GM21737 (cell line): ENCODE data around the gene SLC22A7.
"Not testable (repeated sequence)": the region's sequence is repeated elsewhere in the genome, so short reads cannot be mapped to it uniquely, and the experiment has no call there.

Source experiments
- ATAC-seq: cut with Tn5 transposase; IDR thresholded peaks from one replicate; pipeline ENCODE4 v1.9.1; 2021; ENCODE audit warnings: mild to moderate bottlenecking, moderate library complexity; ENCODE audit not compliant: unreplicated experiment

SLC22A7 gene

DNA sequence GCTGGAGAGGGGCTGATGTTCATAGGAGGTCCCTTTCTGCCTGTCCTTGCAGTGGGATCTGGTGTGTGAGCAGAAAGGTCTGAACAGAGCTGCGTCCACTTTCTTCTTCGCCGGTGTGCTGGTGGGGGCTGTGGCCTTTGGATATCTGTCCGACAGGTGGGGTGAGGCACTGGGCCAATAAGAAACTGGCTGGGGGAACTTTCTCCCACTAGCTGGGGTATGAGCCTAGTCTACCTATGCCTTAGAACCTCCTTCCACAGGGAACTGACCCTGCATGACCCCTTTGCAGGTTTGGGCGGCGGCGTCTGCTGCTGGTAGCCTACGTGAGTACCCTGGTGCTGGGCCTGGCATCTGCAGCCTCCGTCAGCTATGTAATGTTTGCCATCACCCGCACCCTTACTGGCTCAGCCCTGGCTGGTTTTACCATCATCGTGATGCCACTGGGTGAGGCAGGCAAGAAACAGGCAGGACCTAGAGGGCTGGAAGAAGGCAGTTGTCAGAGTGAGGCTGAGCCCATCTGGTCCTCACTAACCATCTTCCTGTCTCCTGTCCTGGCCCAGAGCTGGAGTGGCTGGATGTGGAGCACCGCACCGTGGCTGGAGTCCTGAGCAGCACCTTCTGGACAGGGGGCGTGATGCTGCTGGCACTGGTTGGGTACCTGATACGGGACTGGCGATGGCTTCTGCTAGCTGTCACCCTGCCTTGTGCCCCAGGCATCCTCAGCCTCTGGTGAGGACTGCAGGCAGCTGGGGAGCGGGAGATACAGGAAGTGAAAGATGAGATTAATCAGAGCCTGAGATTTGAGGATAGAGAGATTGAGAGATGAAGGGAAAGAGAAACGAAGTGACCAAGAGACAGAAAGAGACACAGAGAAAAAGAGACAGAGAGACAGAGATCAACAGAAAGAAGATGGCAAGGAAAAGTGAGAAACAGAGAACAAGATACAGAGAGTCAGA lies 1.6 kb downstream of the SLC22A7 start:
- no peak for ATAC-seq

DNA sequence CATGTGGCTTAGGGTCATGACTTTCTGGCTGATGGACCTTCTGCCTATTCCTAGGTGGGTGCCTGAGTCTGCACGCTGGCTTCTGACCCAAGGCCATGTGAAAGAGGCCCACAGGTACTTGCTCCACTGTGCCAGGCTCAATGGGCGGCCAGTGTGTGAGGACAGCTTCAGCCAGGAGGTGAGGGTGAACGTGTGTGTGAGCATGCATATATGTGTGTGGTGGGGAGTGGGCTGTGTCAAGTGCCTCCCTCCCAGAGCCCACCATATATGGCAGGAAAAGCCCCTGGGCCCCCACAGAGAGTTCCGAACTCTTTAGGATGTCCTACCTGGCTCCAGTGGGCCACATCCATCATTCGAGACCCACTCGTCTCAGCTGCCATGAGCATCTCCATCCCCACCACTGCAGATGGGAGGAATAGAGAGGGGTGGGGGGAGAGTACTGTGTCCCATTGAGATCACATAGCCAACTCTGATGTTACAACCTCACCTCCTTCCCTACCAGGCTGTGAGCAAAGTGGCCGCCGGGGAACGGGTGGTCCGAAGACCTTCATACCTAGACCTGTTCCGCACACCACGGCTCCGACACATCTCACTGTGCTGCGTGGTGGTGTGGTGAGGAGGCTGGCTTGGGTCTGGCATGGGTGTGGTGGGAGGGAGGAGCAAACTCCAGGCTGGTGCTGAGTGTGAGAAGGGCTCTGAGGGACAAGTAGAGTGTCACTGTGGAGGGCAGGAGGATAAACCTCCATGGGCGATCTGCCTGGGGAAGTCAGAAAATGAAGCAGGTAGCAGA lies 3.2 kb downstream of the SLC22A7 start:
- no peak for ATAC-seq

GRCh38 chr6:43302126-43302525 lies 4.1 kb downstream of the SLC22A7 start:
- no peak for ATAC-seq

DNA sequence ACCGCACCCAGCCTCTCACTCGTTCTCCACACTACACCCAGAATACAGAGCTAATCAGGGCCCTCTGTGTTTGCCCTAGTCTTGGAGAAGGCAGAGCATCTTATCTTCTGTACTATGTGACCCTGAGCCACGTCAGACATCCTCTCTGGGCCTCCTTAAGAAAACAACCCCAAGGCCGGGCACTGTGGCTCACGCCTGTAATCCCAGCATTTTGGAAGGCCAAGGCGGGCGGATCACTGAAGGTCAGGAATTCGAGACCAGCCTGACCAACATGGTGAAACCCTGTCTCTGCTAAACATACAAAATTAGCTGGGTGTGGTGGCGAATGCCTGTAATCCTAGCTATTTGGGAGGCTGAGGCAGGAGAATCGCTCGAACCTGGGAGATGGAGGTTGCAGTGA lies 4.9 kb downstream of the SLC22A7 start:
- not testable (repeated sequence) for ATAC-seq

DNA sequence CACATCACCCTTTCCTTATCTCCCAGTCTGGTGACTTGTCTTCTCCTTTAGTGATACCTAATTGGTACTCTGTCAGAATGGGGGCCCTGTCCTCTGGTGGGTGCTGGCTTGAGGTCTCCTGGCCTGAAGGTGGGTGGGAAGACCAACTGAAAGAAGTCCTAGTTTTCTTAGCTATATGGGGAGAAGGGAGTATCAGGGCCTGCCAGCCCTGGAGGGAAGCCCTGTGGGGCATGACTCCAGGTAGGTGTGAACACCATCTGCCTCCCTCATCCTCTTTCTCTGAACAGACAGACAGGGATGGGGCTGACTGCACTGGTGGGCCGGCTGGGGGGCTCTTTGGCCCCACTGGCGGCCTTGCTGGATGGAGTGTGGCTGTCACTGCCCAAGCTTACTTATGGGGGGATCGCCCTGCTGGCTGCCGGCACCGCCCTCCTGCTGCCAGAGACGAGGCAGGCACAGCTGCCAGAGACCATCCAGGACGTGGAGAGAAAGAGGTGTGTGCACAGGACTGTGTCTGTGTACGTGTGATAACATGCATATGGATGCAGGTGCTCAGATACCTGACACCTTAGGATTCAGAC lies 5.8 kb downstream of the SLC22A7 start:
- ATAC-seq: no peak

GRCh38 chr6:43304361-43304760 lies 6.3 kb downstream of the SLC22A7 start:
- ATAC-seq: no peak

DNA sequence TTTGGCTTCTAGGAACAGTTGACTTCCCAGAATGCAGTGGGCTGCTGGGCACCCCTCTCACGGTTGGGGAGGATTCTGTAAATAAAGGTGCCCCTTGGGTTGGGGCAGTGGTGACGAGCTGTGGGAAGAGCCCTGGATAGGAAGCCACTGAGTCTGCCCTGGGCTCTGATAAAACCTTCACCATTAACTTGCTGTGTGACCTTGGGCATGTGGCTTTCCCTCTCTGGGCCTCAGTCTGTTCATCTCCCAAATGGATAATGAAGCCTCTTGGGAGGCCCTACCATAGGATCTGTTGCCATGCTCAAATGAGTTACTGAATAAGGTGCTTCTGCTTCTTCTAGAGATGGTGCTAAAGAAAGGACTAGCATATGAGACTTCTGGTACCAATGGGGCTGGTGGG lies 6.8 kb downstream of the SLC22A7 start:
- no peak for ATAC-seq

DNA sequence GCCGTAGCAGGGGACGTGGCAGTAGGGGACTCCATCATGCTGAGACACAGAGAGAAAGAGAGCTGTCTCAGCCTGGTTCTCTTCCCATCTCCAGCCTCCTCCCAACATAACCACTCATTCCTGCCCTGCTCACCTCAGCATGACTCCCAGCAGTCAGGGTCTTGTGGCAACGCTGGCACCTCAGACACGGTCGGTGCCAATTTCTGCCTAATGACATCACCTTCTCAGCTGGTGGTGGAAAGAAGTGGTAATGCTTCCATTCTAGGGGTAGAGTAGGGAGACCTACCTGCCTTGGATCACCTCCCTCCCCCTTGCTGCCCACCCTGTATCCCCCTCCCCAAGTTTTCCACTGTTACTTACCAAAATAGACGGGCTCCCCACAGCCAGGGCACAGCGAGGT lies 8.0 kb downstream of the SLC22A7 start:
- ATAC-seq: no peak

GRCh38 chr6:43307451-43308100 lies 9.5 kb downstream of the SLC22A7 start:
- ATAC-seq: no peak

GRCh38 chr6:43308101-43308989 lies 10.3 kb downstream of the SLC22A7 start, which contains the start of gene CRIP3:
Gene CRIP3 (minus strand): TSS chr6:43308826. CDS start chr6:43308792, 34 bp downstream.
- ATAC-seq: no peak

- no peak for ATAC-seq
Observed at GRCh38 chr6:43308990-43309477, 11.0 kb downstream of the SLC22A7 start.

GRCh38 chr6:43310134-43310533 lies 12.1 kb downstream of the SLC22A7 start:
- ATAC-seq: no peak

DNA sequence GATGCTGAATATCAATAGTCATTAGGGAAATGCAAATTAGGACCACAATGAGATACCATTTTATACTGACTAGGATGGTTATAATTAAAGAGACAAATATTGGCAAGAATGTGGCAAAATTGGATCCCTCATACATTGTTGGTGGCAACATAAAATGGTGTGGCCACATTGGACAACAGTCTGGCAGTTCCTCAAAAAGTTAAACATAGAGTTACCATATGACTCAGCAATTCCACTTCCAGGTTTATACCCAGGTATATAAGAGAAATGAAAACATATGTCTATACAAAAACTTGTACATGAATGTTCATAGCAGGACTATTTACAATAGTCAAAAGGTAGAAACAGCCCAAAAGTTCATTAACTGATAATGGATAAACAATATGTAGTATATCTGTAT lies 12.6 kb downstream of the SLC22A7 start:
- ATAC-seq: no peak

- no peak for ATAC-seq
Observed at GRCh38 chr6:43311666-43312065, 13.6 kb downstream of the SLC22A7 start.

GRCh38 chr6:43313813-43314212 lies 15.8 kb downstream of the SLC22A7 start:
- no peak for ATAC-seq

GRCh38 chr6:43318011-43318410 lies 20.0 kb downstream of the SLC22A7 start:
- ATAC-seq: no peak

DNA sequence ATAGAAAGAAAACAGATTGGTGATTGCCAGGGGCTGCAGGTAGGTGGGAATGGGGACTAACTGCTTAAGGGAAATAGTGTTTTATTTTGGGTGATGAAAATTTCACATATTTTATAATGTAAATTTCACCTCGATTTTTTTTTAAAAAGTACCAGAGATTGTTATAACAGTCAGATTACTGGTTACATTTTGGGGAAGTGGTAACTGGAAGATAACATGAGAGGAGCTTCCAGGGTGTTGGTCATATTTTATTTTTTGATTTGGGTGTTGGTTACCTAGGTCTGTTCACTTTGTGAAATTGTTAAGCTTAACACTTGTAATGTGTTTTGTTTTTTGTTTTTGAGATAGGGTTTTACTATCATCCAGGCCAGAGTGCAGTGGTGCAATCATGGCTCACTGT lies 27.8 kb downstream of the SLC22A7 start:
- ATAC-seq: no peak

DNA sequence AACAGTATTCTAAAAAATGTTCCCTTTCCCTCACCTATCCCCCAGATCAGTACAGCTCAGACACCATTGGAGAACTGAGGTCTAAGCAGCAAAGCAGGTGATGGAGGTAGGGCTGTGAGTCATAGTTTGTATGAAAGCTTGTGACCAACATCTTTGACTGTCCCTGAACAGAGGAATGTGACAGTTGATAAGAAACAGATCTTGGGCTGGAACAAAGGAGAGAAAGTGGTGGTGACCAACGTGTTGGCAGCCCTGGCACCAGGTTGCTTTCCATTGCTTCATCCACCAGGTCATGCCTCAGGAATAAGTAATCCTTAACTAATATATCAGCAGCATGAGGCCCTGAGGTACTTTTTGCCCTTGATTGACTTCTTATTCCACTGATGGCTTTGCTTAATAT lies 30.5 kb downstream of the SLC22A7 start:
- ATAC-seq: no peak

- ATAC-seq: no peak
Observed at GRCh38 chr6:43331470-43331869, 33.4 kb downstream of the SLC22A7 start.

DNA sequence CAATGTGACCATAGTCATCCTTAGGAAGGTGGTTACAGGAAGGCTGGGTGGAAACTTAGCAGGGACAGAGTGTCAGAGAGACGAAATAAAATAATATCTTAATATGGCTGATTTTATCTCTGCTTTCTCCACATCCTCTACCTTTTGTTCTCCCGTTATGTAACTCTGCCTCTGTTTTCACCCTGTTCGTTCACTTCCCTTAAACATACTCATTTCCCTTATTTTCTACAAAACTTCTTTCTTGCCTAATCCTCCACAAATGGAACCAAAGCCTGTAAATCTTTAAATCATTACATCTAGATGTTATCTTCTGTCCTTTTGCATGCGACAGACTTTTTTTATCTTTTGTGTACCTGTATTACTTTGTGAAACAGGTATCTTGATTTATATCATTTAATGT lies 33.8 kb downstream of the SLC22A7 start:
- ATAC-seq: no peak
